Measurements from ENCODE around the gene NMNAT2. TPM values are rescaled to one million over a fixed set of nuclear protein-coding genes. Genes with fewer than 3 reads are reported as not detected.

NMNAT2 gene
- total and polyA plus RNA-seq, 3 donors from 2014 or later = 23.6 to 52.0 (median 45.7) TPM

Other genes starting within 250 kb of the NMNAT2 start
- gene LAMC2, start 232.1 kb downstream of the NMNAT2 start, total RNA-seq = 1 to 10 TPM; 1.9 to 3.4 TPM
- 8.5 TPM for gene LAMC2, start 232.1 kb downstream of the NMNAT2 start, polyA plus RNA-seq (ENCODE audit: insufficient read depth, low read depth, low replicate concordance)
- gene SMG7, start 54.1 kb upstream of the NMNAT2 start, total RNA-seq = 100 to 1,000 TPM; 109 to 139 TPM
- 157 TPM for gene SMG7, start 54.1 kb upstream of the NMNAT2 start, polyA plus RNA-seq (ENCODE audit: insufficient read depth, low read depth, low replicate concordance)
- gene NCF2, start 172.1 kb upstream of the NMNAT2 start, total RNA-seq = 1 to 10 TPM; 1.3 to 3.7 TPM
- gene NCF2, start 172.1 kb upstream of the NMNAT2 start, polyA plus RNA-seq (ENCODE audit: insufficient read depth, low read depth, low replicate concordance) = 7.8 TPM
- 10 to 100 TPM; 55.8 to 66.6 TPM for gene ARPC5, start 217.4 kb upstream of the NMNAT2 start, total RNA-seq
- gene ARPC5, start 217.4 kb upstream of the NMNAT2 start, polyA plus RNA-seq (ENCODE audit: insufficient read depth, low read depth, low replicate concordance) = 136 TPM
- gene APOBEC4, start 234.9 kb upstream of the NMNAT2 start, total RNA-seq = 1 to 10 TPM; 4.9 to 5.0 TPM
- gene APOBEC4, start 234.9 kb upstream of the NMNAT2 start, polyA plus RNA-seq (ENCODE audit: insufficient read depth, low read depth, low replicate concordance) = 23.7 TPM

All from testis (tissue), 3 donors.